Suprapubic skin (tissue), 4 donors: ENCODE results near the gene TRIL.

Experiments used
- CTCF ChIP-seq, 2 donors: fragments of 200-600 bp in 1 of 2; fragments of 450-650 bp in 1 of 2; sonication (generic) in 1 of 2; IDR thresholded peaks; one replicate each; pipeline ENCODE4 v1.5.1; 2016 to 2019; ENCODE audit warnings: antibody characterized with exemption in 2 of 2, mild to moderate bottlenecking in 1 of 2, moderate library complexity in 1 of 2
- POLR2A ChIP-seq, 2 donors: fragments of 450-650 bp; IDR thresholded peaks; one replicate each; pipeline ENCODE4 v1.6.1; 2017; ENCODE audit warnings: antibody characterized with exemption in 2 of 2, mild to moderate bottlenecking in 2 of 2, moderate library complexity in 2 of 2
- POLR2AphosphoS5 ChIP-seq, 3 donors: sonication (generic); formaldehyde crosslinking; IDR thresholded peaks; one replicate each; pipeline ENCODE4 v1.6.1; 2017; ENCODE audit warnings: antibody characterized with exemption in 3 of 3

DNA sequence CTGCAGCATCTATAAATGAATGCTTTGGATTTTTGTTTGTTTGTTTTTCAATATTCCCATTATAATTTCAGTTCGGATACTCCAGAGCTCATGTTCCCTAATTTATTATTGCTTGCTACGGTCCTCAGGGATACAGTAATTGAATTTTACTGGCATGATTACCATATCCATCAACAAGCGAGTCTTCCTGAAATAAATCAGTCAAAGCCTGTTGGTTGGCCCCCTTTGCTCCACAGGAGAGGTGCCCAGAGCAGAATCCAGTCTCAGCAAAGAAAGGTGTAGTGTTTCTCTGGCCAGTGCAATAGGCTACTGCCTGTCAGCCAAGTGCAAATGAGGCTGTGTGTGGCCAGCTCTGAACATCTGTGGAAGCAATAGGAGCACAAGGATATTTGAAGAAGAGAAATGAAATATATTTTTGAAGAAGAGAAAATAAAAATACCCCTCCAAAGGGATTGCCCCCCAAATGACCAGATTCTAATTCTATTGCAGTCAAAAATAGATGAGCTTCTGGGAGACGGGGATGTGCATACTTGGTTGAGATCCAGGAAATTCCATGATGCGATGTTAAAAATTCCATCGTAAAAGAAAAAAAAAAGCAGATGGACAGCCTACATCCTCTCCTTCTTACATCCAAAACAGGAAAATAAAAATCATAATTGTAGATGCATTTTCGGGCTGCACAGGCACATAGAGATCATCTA, 18.1 kb downstream of the TRIL start:
- no peak for TF ChIP-seq POLR2AphosphoS5 (IDR thresholded peaks at IDR 0.05)
- no peak for TF ChIP-seq POLR2A (IDR thresholded peaks at IDR 0.05)
- no peak for TF ChIP-seq CTCF (IDR thresholded peaks at IDR 0.05)
